Upper lobe of left lung (tissue), 6 donors: ENCODE data around the gene TMBIM4. TPM values are rescaled to one million over a fixed set of nuclear protein-coding genes. Genes with fewer than 3 reads are reported as not detected.

Experiments used
- ATAC-seq, 2 donors: fragments of 200-7000 bp; cut with Tn5 transposase; one replicate each; pipeline ENCODE4 v1.9.1; 2022; ENCODE audit warnings: mild to moderate bottlenecking in 2 of 2, moderate library complexity in 2 of 2; ENCODE audit not compliant: low FRiP score in 2 of 2
- DNase-seq, 2 donors: peaks; one replicate each; pipeline ENCODE4 v3.0.0-alpha.2; 2019 to 2020
- H3K27ac ChIP-seq, 4 donors: fragments of 200-600 bp; sonication (generic); one replicate each; pipeline ENCODE4 v1.5.1; 2016 to 2019
- H3K27me3 ChIP-seq, 4 donors: fragments of 200-600 bp; sonication (generic); one replicate each; pipeline ENCODE4 v1.5.1; 2017 to 2019
- H3K36me3 ChIP-seq, 4 donors: fragments of 200-600 bp; sonication (generic); one replicate each; pipeline ENCODE4 v1.5.1; 2016 to 2019
- H3K4me1 ChIP-seq, 4 donors: fragments of 200-600 bp; sonication (generic); one replicate each; pipeline ENCODE4 v1.5.1; 2018 to 2019
- H3K4me3 ChIP-seq, 4 donors: fragments of 200-600 bp; sonication (generic); one replicate each; pipeline ENCODE4 v1.5.1; 2017 to 2019; ENCODE audit warnings: mild to moderate bottlenecking in 2 of 4, moderate library complexity in 1 of 4
- H3K9me3 ChIP-seq, 4 donors: fragments of 200-600 bp; sonication (generic); one replicate each; pipeline ENCODE4 v1.5.1; 2018 to 2019
- EP300 ChIP-seq, 4 donors: sonication (generic); formaldehyde crosslinking; IDR thresholded peaks; one replicate each; pipeline ENCODE4 v1.5.1; 2017; ENCODE audit warnings: antibody characterized with exemption in 4 of 4, control low read depth in 2 of 4
- POLR2A ChIP-seq, 4 donors: fragments of 450-650 bp; IDR thresholded peaks; one replicate each; pipeline ENCODE4 v1.5.1; 2016 to 2017; ENCODE audit warnings: antibody characterized with exemption in 4 of 4, mild to moderate bottlenecking in 2 of 4
- POLR2AphosphoS5 ChIP-seq, 2 donors: sonication (generic); formaldehyde crosslinking; IDR thresholded peaks; one replicate each; pipeline ENCODE4 v1.5.1; 2017; ENCODE audit warnings: antibody characterized with exemption in 2 of 2
- WGBS, 2 donors: methylation state at CpG; one replicate each; pipeline ENCODE4 v1.1.5; 2017 to 2018; 5-methylcytosine and 5-hydroxymethylcytosine counted together
- total RNA-seq, 6 donors: library from RNA; depleted of rRNA in 4 of 6; stranded (reverse); fragments of >200 nt in 4 of 6; gene quantifications; one replicate each; pipeline versions ENCODE4 v1.1.0 to v1.2.1, GENCODE V29; 2016 to 2021
- TF ChIP-seq, protein P1 (sequence below), 6 experiments: fragments of 450-650 bp in 4 of 6; fragments of 200-600 bp in 2 of 6; sonication (generic) in 2 of 6; IDR thresholded peaks; one replicate each; pipeline ENCODE4 v1.5.1; 2016 to 2019; ENCODE audit warnings: antibody characterized with exemption in 6 of 6
- donor health status: DM: no; HTN: no; CAD: no; lungs with moderate emphysema.
- donor health status: DM: no; HTN: yes; CAD: no; lungs with severe emphysema.

Gene TMBIM4
- total RNA-seq, 6 donors from 2014 or later: 19.9 to 168 (median 114) TPM

DNA sequence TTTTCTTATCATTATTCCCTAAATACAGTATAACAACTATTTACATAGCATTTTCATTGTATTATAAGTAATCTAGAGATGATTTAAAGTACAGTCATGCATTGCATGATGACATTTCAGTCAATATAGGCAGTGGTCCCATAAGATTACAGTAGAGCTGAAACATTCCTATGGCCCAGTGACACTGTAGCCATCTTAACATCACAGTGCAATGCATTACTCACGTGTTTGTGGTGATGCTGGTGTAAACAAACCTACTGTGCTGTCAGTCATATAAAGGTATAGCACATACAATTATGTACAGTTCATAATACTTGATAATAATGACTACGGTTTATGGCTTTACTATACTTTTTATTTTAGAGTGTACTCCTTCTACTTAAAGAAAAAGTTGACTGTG lies 52.6 kb downstream of the TMBIM4 start:
- Histone ChIP-seq H3K27me3 (no peaks in the 10 kb centered on the region), H3K4me1 (peaks cover 0 to 4% (median 0%) of the 10 kb centered on the region in 4 donors), H3K27ac (no peak overlapping the region), H3K36me3 (peaks cover 0 to 20% (median 7%) of the 10 kb centered on the region in 4 donors), H3K4me3 (no peak overlapping the region), H3K9me3 (no peaks in the 10 kb centered on the region)
- ATAC-seq (no peak), DNase-seq (no peak)
- WGBS, 2 donors: 86% methylated on average over 2 of the region's 2 CpGs
- TF ChIP-seq POLR2A (IDR thresholded peaks at IDR 0.05) (no peak), POLR2AphosphoS5 (IDR thresholded peaks at IDR 0.05) (no peak), EP300 (IDR thresholded peaks at IDR 0.05) (no peak)
- TF ChIP-seq, protein P1, sequence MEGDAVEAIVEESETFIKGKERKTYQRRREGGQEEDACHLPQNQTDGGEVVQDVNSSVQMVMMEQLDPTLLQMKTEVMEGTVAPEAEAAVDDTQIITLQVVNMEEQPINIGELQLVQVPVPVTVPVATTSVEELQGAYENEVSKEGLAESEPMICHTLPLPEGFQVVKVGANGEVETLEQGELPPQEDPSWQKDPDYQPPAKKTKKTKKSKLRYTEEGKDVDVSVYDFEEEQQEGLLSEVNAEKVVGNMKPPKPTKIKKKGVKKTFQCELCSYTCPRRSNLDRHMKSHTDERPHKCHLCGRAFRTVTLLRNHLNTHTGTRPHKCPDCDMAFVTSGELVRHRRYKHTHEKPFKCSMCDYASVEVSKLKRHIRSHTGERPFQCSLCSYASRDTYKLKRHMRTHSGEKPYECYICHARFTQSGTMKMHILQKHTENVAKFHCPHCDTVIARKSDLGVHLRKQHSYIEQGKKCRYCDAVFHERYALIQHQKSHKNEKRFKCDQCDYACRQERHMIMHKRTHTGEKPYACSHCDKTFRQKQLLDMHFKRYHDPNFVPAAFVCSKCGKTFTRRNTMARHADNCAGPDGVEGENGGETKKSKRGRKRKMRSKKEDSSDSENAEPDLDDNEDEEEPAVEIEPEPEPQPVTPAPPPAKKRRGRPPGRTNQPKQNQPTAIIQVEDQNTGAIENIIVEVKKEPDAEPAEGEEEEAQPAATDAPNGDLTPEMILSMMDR (IDR thresholded peaks at IDR 0.05): no peak

DNA sequence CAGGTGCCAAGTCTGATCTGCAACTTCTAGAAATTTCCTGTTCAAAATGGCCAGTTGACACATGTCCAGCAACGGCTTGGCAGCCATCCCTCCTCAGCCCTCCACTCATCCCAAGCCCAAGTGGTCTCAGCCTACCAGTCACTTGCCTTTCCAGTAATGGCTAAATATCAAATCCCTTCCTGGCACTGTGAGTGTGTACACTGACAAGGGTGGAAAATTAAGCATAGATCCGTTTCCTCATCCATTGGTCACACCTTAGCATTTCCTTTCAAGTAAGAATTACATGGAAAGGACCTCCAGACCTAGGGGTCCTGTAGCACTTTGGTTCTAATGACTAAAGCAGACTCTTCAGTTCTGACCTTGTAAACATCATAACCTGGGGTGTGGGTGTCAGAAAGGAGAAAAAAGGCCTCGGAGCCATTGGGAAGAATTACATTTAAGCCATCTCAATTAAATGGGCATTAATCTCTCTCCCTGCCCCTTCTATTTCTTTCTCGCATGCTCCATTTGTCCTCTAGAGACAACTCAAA lies 54.7 kb downstream of the TMBIM4 start:
- WGBS, 2 donors: 66 to 68% methylated on average over 4 of the region's 4 CpGs
- peaks cover 0 to 4% (median 0%) of the 10 kb centered on the region in 4 donors for H3K4me1 ChIP-seq
- H3K27me3 ChIP-seq: no peaks in the 10 kb centered on the region
- TF ChIP-seq, protein P1 (IDR thresholded peaks at IDR 0.05): no peak
- no peak for TF ChIP-seq EP300 (IDR thresholded peaks at IDR 0.05)
- no peak for TF ChIP-seq POLR2A (IDR thresholded peaks at IDR 0.05)
- no peak for TF ChIP-seq POLR2AphosphoS5 (IDR thresholded peaks at IDR 0.05)
- no peaks in the 10 kb centered on the region for H3K9me3 ChIP-seq
- no peak for ATAC-seq
- H3K27ac ChIP-seq: no peak overlapping the region
- H3K4me3 ChIP-seq: no peak overlapping the region
- no peak for DNase-seq
- peaks cover 0 to 7% (median 0%) of the 10 kb centered on the region in 4 donors for H3K36me3 ChIP-seq

DNA sequence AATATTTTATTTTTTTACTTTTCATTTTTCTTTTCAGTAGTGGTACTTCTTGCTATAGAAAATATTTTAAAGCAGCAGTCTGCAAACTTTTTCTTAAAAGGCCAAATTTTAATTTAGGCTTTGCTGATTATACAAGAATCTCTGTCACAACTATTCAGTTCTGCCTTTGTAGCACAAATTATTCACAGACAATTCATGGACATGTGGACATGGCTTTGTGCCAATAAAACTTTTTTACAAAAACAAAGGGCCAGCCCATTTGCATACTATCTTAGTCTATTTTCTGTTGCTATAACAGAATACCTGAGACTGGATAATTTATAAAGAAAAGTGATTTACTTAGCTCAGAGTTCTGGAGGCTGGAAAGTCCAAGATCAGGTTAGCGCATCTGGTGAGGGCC lies 56.3 kb downstream of the TMBIM4 start:
- no peaks in the 10 kb centered on the region for H3K36me3 ChIP-seq
- H3K4me3 ChIP-seq: no peak overlapping the region
- no peaks in the 10 kb centered on the region for H3K4me1 ChIP-seq
- WGBS, 2 donors: 94 to 100% methylated on average over 1 of the region's 1 CpG
- TF ChIP-seq POLR2AphosphoS5 (IDR thresholded peaks at IDR 0.05) (no peak), EP300 (IDR thresholded peaks at IDR 0.05) (no peak), POLR2A (IDR thresholded peaks at IDR 0.05) (no peak)
- TF ChIP-seq, protein P1 (IDR thresholded peaks at IDR 0.05): no peak
- H3K27ac ChIP-seq: no peak overlapping the region
- no peak for ATAC-seq
- H3K27me3 ChIP-seq: no peaks in the 10 kb centered on the region
- no peaks in the 10 kb centered on the region for H3K9me3 ChIP-seq
- no peak for DNase-seq

DNA sequence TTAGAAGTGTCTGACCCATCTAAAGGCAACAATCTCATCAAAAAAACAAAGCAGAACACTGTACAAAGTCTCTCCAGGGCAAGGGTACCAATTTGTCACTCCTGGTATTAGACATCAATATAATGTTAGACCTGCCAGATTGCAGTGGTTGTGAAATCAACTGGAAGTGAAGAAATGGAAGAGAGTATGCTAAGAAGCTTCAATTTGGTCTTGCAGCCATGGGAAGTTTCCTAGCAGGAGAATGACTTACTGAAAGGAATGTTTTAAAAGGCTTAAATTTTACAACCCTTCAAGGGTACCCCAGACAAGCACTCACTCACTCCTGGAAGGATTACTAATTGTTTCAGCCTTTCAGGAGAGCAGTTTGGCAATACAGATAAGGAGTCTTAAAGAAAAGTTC lies 58.2 kb downstream of the TMBIM4 start:
- no peak for TF ChIP-seq EP300 (IDR thresholded peaks at IDR 0.05)
- no peak for TF ChIP-seq POLR2AphosphoS5 (IDR thresholded peaks at IDR 0.05)
- no peak for TF ChIP-seq POLR2A (IDR thresholded peaks at IDR 0.05)
- TF ChIP-seq, protein P1 (IDR thresholded peaks at IDR 0.05): no peak
- DNase-seq: no peak
- Histone ChIP-seq H3K27me3 (no peaks in the 10 kb centered on the region), H3K36me3 (no peaks in the 10 kb centered on the region), H3K4me1 (peaks cover 0 to 9% (median 3%) of the 10 kb centered on the region in 4 donors), H3K9me3 (no peaks in the 10 kb centered on the region), H3K27ac (no peak overlapping the region), H3K4me3 (no peak overlapping the region)
- no peak for ATAC-seq

DNA sequence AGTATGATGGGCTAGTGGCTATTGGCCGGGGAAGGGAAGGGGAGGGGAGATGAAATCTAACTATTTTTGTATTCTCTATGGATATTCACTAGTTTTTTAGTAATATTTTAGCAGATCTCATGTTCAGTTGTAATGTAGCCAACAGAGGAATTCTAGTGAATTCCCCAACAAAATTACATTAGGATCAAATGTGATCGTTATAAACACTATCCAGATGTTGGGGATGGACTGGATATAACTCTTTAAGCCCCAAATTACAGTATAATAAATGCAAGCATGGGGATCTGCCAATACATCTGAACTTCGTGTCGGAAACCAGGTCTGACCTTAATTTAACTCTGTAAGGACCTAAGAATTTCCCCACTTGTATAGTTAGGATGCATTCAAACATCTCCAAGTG lies 60.7 kb downstream of the TMBIM4 start:
- Histone ChIP-seq H3K27me3 (no peaks in the 10 kb centered on the region), H3K4me3 (no peak overlapping the region), H3K4me1 (peaks cover 0 to 9% (median 3%) of the 10 kb centered on the region in 4 donors), H3K36me3 (no peaks in the 10 kb centered on the region), H3K9me3 (no peaks in the 10 kb centered on the region), H3K27ac (no peak overlapping the region)
- TF ChIP-seq POLR2A (IDR thresholded peaks at IDR 0.05) (no peak), EP300 (IDR thresholded peaks at IDR 0.05) (no peak)
- no peak for ATAC-seq
- WGBS, 2 donors: 72 to 73% methylated on average over 4 of the region's 4 CpGs
- DNase-seq: no peak
